ENCODE data around the gene GTF3C5.

Gene GTF3C5

GRCh38 chr9:132985489-132985888, 45.3 kb upstream of the GTF3C5 start:
- TF ChIP-seq CTCF (IDR thresholded peaks at IDR 0.05; ENCODE audit: insufficient read depth, low read length, poor library complexity, severe bottlenecking): no peak
- no peak for DNase-seq (ENCODE audit: extremely low read depth, insufficient read length)
- Histone ChIP-seq H3K27me3 (replicated peaks; ENCODE audit: control insufficient read depth, insufficient read depth, low read length) (peaks cover 7% of the 10 kb centered on the region), H3K36me3 (ENCODE audit: control insufficient read depth, insufficient read depth, low read length) (no peaks in the 10 kb centered on the region), H3K4me3 (replicated peaks; ENCODE audit: low read depth, low read length) (no peak overlapping the region)

GRCh38 chr9:132986114-132986513, 44.7 kb upstream of the GTF3C5 start:
- DNase-seq (ENCODE audit: extremely low read depth, insufficient read length): no peak
- no peak for TF ChIP-seq CTCF (IDR thresholded peaks at IDR 0.05; ENCODE audit: insufficient read depth, low read length, poor library complexity, severe bottlenecking)
- Histone ChIP-seq H3K4me3 (replicated peaks; ENCODE audit: low read depth, low read length) (no peak overlapping the region), H3K36me3 (ENCODE audit: control insufficient read depth, insufficient read depth, low read length) (no peaks in the 10 kb centered on the region), H3K27me3 (replicated peaks; ENCODE audit: control insufficient read depth, insufficient read depth, low read length) (peaks cover 7% of the 10 kb centered on the region)

- H3K27me3 ChIP-seq (replicated peaks; ENCODE audit: control insufficient read depth, insufficient read depth, low read length): peaks cover 7% of the 10 kb centered on the region
- no peak for TF ChIP-seq CTCF (IDR thresholded peaks at IDR 0.05; ENCODE audit: insufficient read depth, low read length, poor library complexity, severe bottlenecking)
- H3K4me3 ChIP-seq (replicated peaks; ENCODE audit: low read depth, low read length): no peak overlapping the region
- no peak for DNase-seq (ENCODE audit: extremely low read depth, insufficient read length)
- H3K36me3 ChIP-seq (ENCODE audit: control insufficient read depth, insufficient read depth, low read length): no peaks in the 10 kb centered on the region
Observed at GRCh38 chr9:132986640-132987620, 43.9 kb upstream of the GTF3C5 start.

GRCh38 chr9:132988244-132989013, 42.4 kb upstream of the GTF3C5 start:
- TF ChIP-seq CTCF (IDR thresholded peaks at IDR 0.05; ENCODE audit: insufficient read depth, low read length, poor library complexity, severe bottlenecking): no peak
- Histone ChIP-seq H3K27me3 (replicated peaks; ENCODE audit: control insufficient read depth, insufficient read depth, low read length) (peaks cover 5% of the 10 kb centered on the region), H3K4me3 (replicated peaks; ENCODE audit: low read depth, low read length) (no peak overlapping the region), H3K36me3 (ENCODE audit: control insufficient read depth, insufficient read depth, low read length) (no peaks in the 10 kb centered on the region)
- DNase-seq (ENCODE audit: extremely low read depth, insufficient read length): no peak

- H3K36me3 ChIP-seq (ENCODE audit: control insufficient read depth, insufficient read depth, low read length): no peaks in the 10 kb centered on the region
- peaks cover 3% of the 10 kb centered on the region for H3K27me3 ChIP-seq (replicated peaks; ENCODE audit: control insufficient read depth, insufficient read depth, low read length)
- TF ChIP-seq CTCF (IDR thresholded peaks at IDR 0.05; ENCODE audit: insufficient read depth, low read length, poor library complexity, severe bottlenecking): no peak
- no peak overlapping the region for H3K4me3 ChIP-seq (replicated peaks; ENCODE audit: low read depth, low read length)
- DNase-seq (ENCODE audit: extremely low read depth, insufficient read length): no peak
Observed at GRCh38 chr9:132989014-132989310, 41.8 kb upstream of the GTF3C5 start.

Data from GM06990 (cell line).